H1 (cell line): Measurements from ENCODE around the gene PDHX. TPM values are rescaled to one million over a fixed set of nuclear protein-coding genes. Genes with fewer than 3 reads are reported as not detected.

Experiments
- CTCF ChIA-PET: fragments of 300-600 bp; sonication (Branson Sonifier 250); formaldehyde crosslinking; loops from one replicate; lab custom pipeline; 2021; ENCODE audit not compliant: partially characterized antibody; lab: Charles Lee
- POLR2A ChIA-PET: fragments of 300-600 bp; sonication (Branson Sonifier 250); formaldehyde crosslinking; loops from one replicate; lab custom pipeline; 2021; ENCODE audit warnings: inconsistent platforms; ENCODE audit not compliant: partially characterized antibody; lab: Charles Lee
- DNase-seq, 2 experiments: peaks; one replicate each; pipeline versions ENCODE4 v3.0.0 to v3.0.0-alpha.2; 2010 to 2022; ENCODE audit warnings: low spot score in 2 of 2, low read depth in 1 of 2, mixed read lengths in 1 of 2
- FAIRE-seq: peaks from 2 replicates; lab custom pipeline; 2011; peaks lifted over from hg19 to GRCh38; lab: Jason Lieb, UNC
- H2AFZ ChIP-seq: 2 replicates; pipeline ENCODE4 v1.8.1; 2012; ENCODE audit warnings: low read length, inconsistent platforms
- H2AK5ac ChIP-seq: 2 replicates; pipeline ENCODE4 v1.6.1; 2013; ENCODE audit warnings: low read depth, low read length
- H2BK120ac ChIP-seq: replicated peaks from 2 replicates; pipeline ENCODE3; 2013; ENCODE audit warnings: low read depth, low read length, inconsistent platforms
- H2BK12ac ChIP-seq: 2 replicates; pipeline ENCODE4 v1.6.1; 2013; ENCODE audit warnings: low read depth, low read length
- H2BK15ac ChIP-seq: 2 replicates; pipeline ENCODE4 v1.6.1; 2013; ENCODE audit warnings: low read length
- H2BK20ac ChIP-seq: 2 replicates; pipeline ENCODE4 v1.6.1; 2013; ENCODE audit warnings: low read length
- H2BK5ac ChIP-seq: 2 replicates; pipeline ENCODE4 v1.6.1; 2013; ENCODE audit warnings: low read depth, low read length
- H3K14ac ChIP-seq: 2 replicates; pipeline ENCODE4 v1.6.1; 2013; ENCODE audit warnings: inconsistent platforms; ENCODE audit not compliant: insufficient read length
- H3K18ac ChIP-seq: 2 replicates; pipeline ENCODE4 v1.6.1; 2013; ENCODE audit warnings: low read length; ENCODE audit errors: extremely low read depth
- H3K23ac ChIP-seq: 2 replicates; pipeline ENCODE4 v1.6.1; 2013; ENCODE audit warnings: inconsistent platforms; ENCODE audit not compliant: insufficient read length
- H3K23me2 ChIP-seq: 2 replicates; pipeline ENCODE4 v1.6.1; 2013; ENCODE audit warnings: low read depth, low read length
- H3K27ac ChIP-seq: 2 replicates; pipeline ENCODE4 v1.6.1; 2011; ENCODE audit warnings: low read depth, low read length, inconsistent platforms
- H3K27me3 ChIP-seq, 4 experiments: replicated peaks in 1 of 4; 1 replicate in 1 of 4; 2 replicates in 3 of 4; pipeline versions ENCODE4 v1.6.1 to v1.8.1; 2011 to 2013; ENCODE audit warnings: low read length in 3 of 4, mild to moderate bottlenecking in 3 of 4, inconsistent platforms in 2 of 4, mixed read lengths in 2 of 4, moderate library complexity in 1 of 4; ENCODE audit not compliant: control insufficient read depth in 3 of 4, insufficient read depth in 3 of 4; ENCODE audit errors: extremely low read depth in 1 of 4
- H3K36me3 ChIP-seq, 4 experiments: 2 replicates each; pipeline versions ENCODE4 v1.6.1 to v1.8.1; 2011 to 2013; ENCODE audit warnings: mild to moderate bottlenecking in 4 of 4, low read length in 3 of 4, moderate library complexity in 2 of 4, control low read depth in 1 of 4, inconsistent platforms in 1 of 4; ENCODE audit not compliant: insufficient read depth in 4 of 4, control insufficient read depth in 2 of 4
- H3K4ac ChIP-seq: replicated peaks from 2 replicates; pipeline ENCODE3; 2013; ENCODE audit warnings: low read length, low read depth, mixed read lengths, inconsistent platforms; ENCODE audit not compliant: insufficient read length
- H3K4me1 ChIP-seq, 4 experiments: replicated peaks in 1 of 4; 1 replicate in 1 of 4; 2 replicates in 3 of 4; pipeline versions ENCODE4 v1.6.1 to v1.8.1; 2011 to 2013; ENCODE audit warnings: low read length in 3 of 4, inconsistent platforms in 2 of 4, mixed read lengths in 1 of 4; ENCODE audit not compliant: insufficient read depth in 4 of 4, control insufficient read depth in 3 of 4
- H3K4me2 ChIP-seq, 2 experiments: 2 replicates each; pipeline versions ENCODE4 v1.6.1 to v1.8.1; 2011 to 2013; ENCODE audit warnings: low read depth in 2 of 2, low read length in 2 of 2, control low read depth in 1 of 2, inconsistent platforms in 1 of 2, mild to moderate bottlenecking in 1 of 2; ENCODE audit not compliant: insufficient read depth in 1 of 2
- H3K4me3 ChIP-seq, 4 experiments: fragments of 200-600, 300-600 bp in 1 of 4; sonication (generic), shearing (Covaris generic), sonication (Bioruptor Twin) in 1 of 4; 2 replicates each; pipeline versions ENCODE4 v1.5.1 to v1.8.1; 2011 to 2016; ENCODE audit warnings: low read length in 4 of 4, low read depth in 3 of 4, control low read depth in 2 of 4, inconsistent platforms in 2 of 4, mild to moderate bottlenecking in 2 of 4, mixed read lengths in 1 of 4, moderate library complexity in 1 of 4; ENCODE audit not compliant: insufficient read depth in 2 of 4; ENCODE audit errors: extremely low read depth in 1 of 4
- H3K56ac ChIP-seq: replicated peaks from 2 replicates; pipeline ENCODE3; 2013; ENCODE audit warnings: low read depth, mild to moderate bottlenecking, mixed read lengths, low read length, inconsistent platforms; ENCODE audit not compliant: insufficient read length
- H3K79me1 ChIP-seq: 2 replicates; pipeline ENCODE4 v1.6.1; 2013; ENCODE audit warnings: low read depth, low read length, control low read depth
- H3K79me2 ChIP-seq, 2 experiments: 2 replicates each; pipeline versions ENCODE4 v1.6.1 to v1.8.1; 2012 to 2013; ENCODE audit warnings: low read length in 2 of 2, mild to moderate bottlenecking in 2 of 2, inconsistent platforms in 1 of 2; ENCODE audit not compliant: insufficient read depth in 2 of 2, control insufficient read depth in 1 of 2
- H3K9ac ChIP-seq, 4 experiments: replicated peaks in 1 of 4; 1 replicate in 1 of 4; 2 replicates in 3 of 4; pipeline versions ENCODE4 v1.6.1 to v1.8.1; 2011 to 2013; ENCODE audit warnings: low read depth in 3 of 4, low read length in 3 of 4, control low read depth in 2 of 4, mild to moderate bottlenecking in 2 of 4, moderate library complexity in 2 of 4, inconsistent platforms in 1 of 4; ENCODE audit errors: extremely low read depth in 1 of 4
- H3K9me3 ChIP-seq, 2 experiments: 2 replicates each; pipeline versions ENCODE4 v1.6.1 to v1.8.1; 2012 to 2013; ENCODE audit warnings: mild to moderate bottlenecking in 2 of 2, moderate library complexity in 2 of 2, control low read depth in 1 of 2, inconsistent platforms in 1 of 2, low read depth in 1 of 2, low read length in 1 of 2, mixed read lengths in 1 of 2; ENCODE audit not compliant: insufficient read depth in 2 of 2
- H4K20me1 ChIP-seq, 2 experiments: replicated peaks in 1 of 2; 2 replicates each; pipeline versions ENCODE3 to v1.8.1; 2011 to 2013; ENCODE audit warnings: inconsistent platforms in 2 of 2, low read length in 2 of 2, mild to moderate bottlenecking in 1 of 2; ENCODE audit not compliant: insufficient read depth in 2 of 2, control insufficient read depth in 1 of 2
- H4K5ac ChIP-seq: 2 replicates; pipeline ENCODE4 v1.6.1; 2013; ENCODE audit warnings: low read length, low read depth, mixed read lengths, inconsistent platforms; ENCODE audit not compliant: insufficient read length
- H4K8ac ChIP-seq: 2 replicates; pipeline ENCODE4 v1.8.0; 2013; ENCODE audit warnings: mild to moderate bottlenecking, moderate library complexity, low read length, inconsistent platforms; ENCODE audit not compliant: insufficient read depth; ENCODE audit errors: extremely low read depth
- H4K91ac ChIP-seq: replicated peaks from 2 replicates; pipeline ENCODE3; 2013; ENCODE audit warnings: low read length, mixed read lengths, inconsistent platforms; ENCODE audit not compliant: insufficient read length
- ATF2 ChIP-seq: IDR thresholded peaks from 2 replicates; pipeline ENCODE4 v1.6.1; 2012; ENCODE audit warnings: low read length, inconsistent platforms
- ATF3 ChIP-seq: IDR thresholded peaks from 2 replicates; pipeline ENCODE4 v1.6.1; 2011; ENCODE audit warnings: low read depth, mild to moderate bottlenecking, low read length; ENCODE audit not compliant: insufficient read depth
- CTCF ChIP-seq, 3 experiments: IDR thresholded peaks; 1 replicate in 2 of 3; 2 replicates in 1 of 3; pipeline versions ENCODE4 v1.5.1 to v1.6.1; 2011; ENCODE audit warnings: low read length in 3 of 3, mild to moderate bottlenecking in 3 of 3, inconsistent platforms in 2 of 3, low read depth in 1 of 3, moderate library complexity in 1 of 3; ENCODE audit not compliant: insufficient read depth in 1 of 3; ENCODE audit errors: control extremely low read depth in 1 of 3
- GABPA ChIP-seq: IDR thresholded peaks from 2 replicates; pipeline ENCODE4 v1.6.1; 2011; ENCODE audit warnings: mild to moderate bottlenecking, low read length, moderate library complexity, borderline replicate concordance; ENCODE audit not compliant: insufficient read depth
- NANOG ChIP-seq: IDR thresholded peaks from 2 replicates; pipeline ENCODE4 v1.6.1; 2011; ENCODE audit warnings: low read length, low read depth, mild to moderate bottlenecking, inconsistent platforms; ENCODE audit not compliant: insufficient read depth, poor library complexity, severe bottlenecking
- NRF1 ChIP-seq: IDR thresholded peaks from 2 replicates; pipeline ENCODE4 v1.6.1; 2011; ENCODE audit warnings: mild to moderate bottlenecking, low read depth, low read length, improper control_type of control experiment
- RAD21 ChIP-seq, 2 experiments: IDR thresholded peaks in 1 of 2; conservative IDR thresholded peaks in 1 of 2; 2 replicates each; pipeline ENCODE4 v1.6.1; 2011; ENCODE audit warnings: low read depth in 2 of 2, low read length in 2 of 2, improper control_type of control experiment in 1 of 2, inconsistent platforms in 1 of 2, mild to moderate bottlenecking in 1 of 2, moderate library complexity in 1 of 2
- WGBS, 2 experiments: shearing (Covaris generic) in 1 of 2; methylation state at CpG; one replicate each; pipeline versions ENCODE4 v1.1.6 to v1.1.7; 2013 to 2015; ENCODE audit warnings: low lambda C conversion rate in 2 of 2, mixed read lengths in 2 of 2, inconsistent platforms in 1 of 2, low coverage in 1 of 2, missing lambda C conversion rate in 1 of 2; ENCODE audit not compliant: insufficient replicate concordance in 2 of 2, insufficient coverage in 1 of 2, insufficient read length in 1 of 2; ENCODE audit errors: extremely low coverage in 1 of 2, missing lambda C conversion rate in 1 of 2; 5-methylcytosine and 5-hydroxymethylcytosine counted together
- polyA plus RNA-seq, 7 experiments: library from polyadenylated mRNA; depleted of rRNA in 3 of 7; stranded (reverse) in 5 of 7; unstranded in 2 of 7; fragments of >200 nt in 5 of 7; fragments of 200-250 nt in 2 of 7; gene quantifications; 1 replicate in 5 of 7; 2 replicates in 1 of 7; 4 replicates in 1 of 7; pipeline versions ENCODE4 v1.2.1 to v1.2.3, GENCODE V29; 2011 to 2013; ENCODE audit warnings: missing spikeins in 2 of 7, mixed read lengths in 2 of 7
- total RNA-seq: library from RNA; stranded (reverse); fragmentation: NEBNext Ultra II Directional; extraction: Animal tissue kit (Norgen Biotek cat#: 25700); gene quantifications from 2 replicates; pipeline ENCODE4 v1.2.1, GENCODE V29; 2021

The PDHX gene
- total and polyA plus RNA-seq, 2 of the 8 experiments (the other 6 are each of a cell fraction or from before 2014, with no cell fraction given): 12.4 to 51.9 TPM

GRCh38 chr11:34869425-34869824, 47.0 kb upstream of the PDHX start:
- no peak overlapping the region for H3K14ac ChIP-seq
- no peak overlapping the region for H3K4ac ChIP-seq
- H3K79me2 ChIP-seq: no peaks in the 10 kb centered on the region
- H3K4me3 ChIP-seq: no peak overlapping the region
- H2BK15ac ChIP-seq: no peak overlapping the region
- FAIRE-seq: no peak
- no peak overlapping the region for H2BK20ac ChIP-seq
- H4K91ac ChIP-seq: no peak overlapping the region
- H3K9ac ChIP-seq: no peak overlapping the region
- H4K20me1 ChIP-seq: no peaks in the 10 kb centered on the region
- WGBS, 2 experiments: 80% methylated on average over 3 of the region's 3 CpGs; no CpG with 5 or more reads in 1 of the 2 experiments
- POLR2A ChIA-PET: no interaction called here
- DNase-seq: peak in 1 of 2 experiments; percentile 51
- H3K27me3 ChIP-seq: no peaks in the 10 kb centered on the region
- H3K27ac ChIP-seq: no peak overlapping the region
- no peak overlapping the region for H3K23ac ChIP-seq
- H2AK5ac ChIP-seq: no peak overlapping the region
- H3K36me3 ChIP-seq: no peaks in the 10 kb centered on the region; a peak in 1 of 8 replicates
- no peak overlapping the region for H2BK12ac ChIP-seq
- no peaks in the 10 kb centered on the region for H3K4me1 ChIP-seq
- H2AFZ ChIP-seq: no peak overlapping the region
- H3K4me2 ChIP-seq: no peak overlapping the region
- H4K8ac ChIP-seq: no peak overlapping the region
- H3K18ac ChIP-seq: no peak overlapping the region
- no peaks in the 10 kb centered on the region for H3K9me3 ChIP-seq
- TF ChIP-seq NANOG (no peak), ATF3 (no peak), CTCF (IDR thresholded peaks at IDR 0.05; ENCODE audit: control extremely low read depth in 1 of 3, insufficient read depth in 1 of 3, low read depth in 1 of 3, low read length in 3 of 3) (peak; percentile 35 to 73 (median 44)), GABPA (no peak), NRF1 (no peak), ATF2 (no peak), RAD21 (IDR thresholded peaks at IDR 0.05 in 1 of 2, conservative IDR thresholded peaks at IDR 0.05 in 1 of 2; ENCODE audit: low read depth in 2 of 2, low read length in 2 of 2) (peak; percentile 35 to 50)
- H3K23me2 ChIP-seq: no peaks in the 10 kb centered on the region
- no peak overlapping the region for H2BK5ac ChIP-seq
- CTCF ChIA-PET: interaction anchor here (0.7 to 4.5 kb wide), 17 partner anchors 9 to 326 kb away, joined by 3 to 25 read pairs (median 7); no protein-coding TSS in a partner anchor
- no peak overlapping the region for H2BK120ac ChIP-seq
- H3K79me1 ChIP-seq: no peaks in the 10 kb centered on the region
- no peak overlapping the region for H3K56ac ChIP-seq
- H4K5ac ChIP-seq: no peak overlapping the region
